Prostate gland (tissue), 2 donors: Measurements from ENCODE around the gene UST. TPM values are rescaled to one million over a fixed set of nuclear protein-coding genes. Genes with fewer than 3 reads are reported as not detected.

Experiments
- DNase-seq: peaks from one replicate; pipeline ENCODE4 v3.0.0-alpha.2; 2019; ENCODE audit warnings: low spot score
- H3K27ac ChIP-seq, 2 donors: fragments of 200-600 bp; sonication (generic); 2 replicates each; pipeline ENCODE4 v1.5.1; 2017 to 2019
- H3K27me3 ChIP-seq: fragments of 200-600 bp; sonication (generic); replicated peaks from 2 replicates; pipeline ENCODE4 v1.5.1; 2019; ENCODE audit not compliant: insufficient read depth
- H3K36me3 ChIP-seq, 2 donors: fragments of 200-600 bp; sonication (generic); 1 replicate in 1 of 2; 2 replicates in 1 of 2; pipeline versions ENCODE4 v1.5.1 to v1.8.1; 2017 to 2019
- H3K4me1 ChIP-seq: fragments of 200-600 bp; sonication (generic); replicated peaks from 2 replicates; pipeline ENCODE4 v1.5.1; 2019
- H3K4me3 ChIP-seq, 2 donors: fragments of 200-600 bp; sonication (generic); 2 replicates each; pipeline ENCODE4 v1.5.1; 2017 to 2019
- H3K9me3 ChIP-seq: fragments of 200-600 bp; sonication (generic); 2 replicates; pipeline ENCODE4 v1.5.1; 2017
- POLR2A ChIP-seq: fragments of 450-650 bp; IDR thresholded peaks from one replicate; pipeline ENCODE4 v1.6.1; 2016; ENCODE audit warnings: antibody characterized with exemption, mild to moderate bottlenecking
- POLR2AphosphoS5 ChIP-seq: sonication (generic); formaldehyde crosslinking; IDR thresholded peaks from one replicate; pipeline ENCODE4 v1.6.1; 2017; ENCODE audit warnings: antibody characterized with exemption
- WGBS: methylation state at CpG from one replicate; pipeline ENCODE4 v1.1.5; 2018; 5-methylcytosine and 5-hydroxymethylcytosine counted together
- intact Hi-C: fragments of 100-400 bp; cut with DNase I; formaldehyde crosslinking; loops from one replicate; pipeline ENCODE4 v1.14.2; 2022
- total RNA-seq, 2 donors: library from RNA; depleted of rRNA; stranded (reverse); fragments of >200 nt; gene quantifications; one replicate each; pipeline ENCODE4 v1.1.0, GENCODE V29; 2016
- TF ChIP-seq, protein P1 (sequence below), 4 experiments: fragments of 200-600 bp in 2 of 4; fragments of 450-650 bp in 2 of 4; sonication (generic) in 2 of 4; IDR thresholded peaks; 1 replicate in 3 of 4; 2 replicates in 1 of 4; pipeline ENCODE4 v1.5.1; 2016 to 2019; ENCODE audit warnings: antibody characterized with exemption in 4 of 4, mild to moderate bottlenecking in 2 of 4, moderate library complexity in 2 of 4

The UST gene
- total RNA-seq, 2 donors from 2014 or later = 6.6 to 12.9 TPM

DNA sequence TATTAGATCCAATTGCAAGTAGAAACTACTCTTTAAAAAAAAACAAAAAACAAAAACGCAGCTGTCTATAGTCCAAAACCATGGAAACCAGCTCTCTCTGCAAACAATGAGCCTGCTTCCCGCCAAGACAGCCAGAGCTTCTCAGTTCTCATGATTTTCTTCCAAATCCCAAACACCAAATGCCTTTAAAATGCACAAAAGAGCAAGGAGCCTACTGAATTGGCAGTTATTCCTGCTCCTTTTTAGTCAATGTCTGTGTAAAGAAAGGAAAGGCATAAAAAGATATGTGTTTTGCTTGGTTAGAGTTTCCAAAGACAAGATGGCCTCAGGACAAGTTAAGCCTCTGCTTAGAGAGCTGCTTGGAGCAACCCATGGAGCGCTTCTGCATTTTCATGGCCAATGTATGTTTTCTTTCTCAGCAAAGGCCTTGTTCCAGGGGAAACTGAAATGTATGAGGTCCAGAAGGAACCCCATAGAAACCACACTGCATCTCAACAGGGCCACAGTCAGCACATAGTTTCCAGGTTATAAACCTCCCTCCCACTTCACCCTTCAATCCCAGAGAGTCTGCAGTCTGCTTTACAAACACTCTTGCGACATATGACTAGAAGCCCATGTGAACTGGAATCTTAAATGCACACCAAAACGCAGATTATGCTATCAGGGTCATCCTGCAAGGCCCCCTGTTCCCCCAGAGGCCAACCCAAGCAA lies 361.4 kb downstream of the UST start:
- TF ChIP-seq, protein P1, sequence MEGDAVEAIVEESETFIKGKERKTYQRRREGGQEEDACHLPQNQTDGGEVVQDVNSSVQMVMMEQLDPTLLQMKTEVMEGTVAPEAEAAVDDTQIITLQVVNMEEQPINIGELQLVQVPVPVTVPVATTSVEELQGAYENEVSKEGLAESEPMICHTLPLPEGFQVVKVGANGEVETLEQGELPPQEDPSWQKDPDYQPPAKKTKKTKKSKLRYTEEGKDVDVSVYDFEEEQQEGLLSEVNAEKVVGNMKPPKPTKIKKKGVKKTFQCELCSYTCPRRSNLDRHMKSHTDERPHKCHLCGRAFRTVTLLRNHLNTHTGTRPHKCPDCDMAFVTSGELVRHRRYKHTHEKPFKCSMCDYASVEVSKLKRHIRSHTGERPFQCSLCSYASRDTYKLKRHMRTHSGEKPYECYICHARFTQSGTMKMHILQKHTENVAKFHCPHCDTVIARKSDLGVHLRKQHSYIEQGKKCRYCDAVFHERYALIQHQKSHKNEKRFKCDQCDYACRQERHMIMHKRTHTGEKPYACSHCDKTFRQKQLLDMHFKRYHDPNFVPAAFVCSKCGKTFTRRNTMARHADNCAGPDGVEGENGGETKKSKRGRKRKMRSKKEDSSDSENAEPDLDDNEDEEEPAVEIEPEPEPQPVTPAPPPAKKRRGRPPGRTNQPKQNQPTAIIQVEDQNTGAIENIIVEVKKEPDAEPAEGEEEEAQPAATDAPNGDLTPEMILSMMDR (IDR thresholded peaks at IDR 0.05) = no peak
- TF ChIP-seq POLR2AphosphoS5 (no peak), POLR2A (no peak)
- H3K9me3 ChIP-seq = no peaks in the 10 kb centered on the region
- intact Hi-C loops = no loop called here
- no peaks in the 10 kb centered on the region for H3K4me1 ChIP-seq
- WGBS = 63% methylated on average over 5 of the region's 5 CpGs
- DNase-seq = no peak
- H3K27me3 ChIP-seq = no peaks in the 10 kb centered on the region
- H3K36me3 ChIP-seq = no peaks in the 10 kb centered on the region
- H3K27ac ChIP-seq = no peak overlapping the region
- no peak overlapping the region for H3K4me3 ChIP-seq

DNA sequence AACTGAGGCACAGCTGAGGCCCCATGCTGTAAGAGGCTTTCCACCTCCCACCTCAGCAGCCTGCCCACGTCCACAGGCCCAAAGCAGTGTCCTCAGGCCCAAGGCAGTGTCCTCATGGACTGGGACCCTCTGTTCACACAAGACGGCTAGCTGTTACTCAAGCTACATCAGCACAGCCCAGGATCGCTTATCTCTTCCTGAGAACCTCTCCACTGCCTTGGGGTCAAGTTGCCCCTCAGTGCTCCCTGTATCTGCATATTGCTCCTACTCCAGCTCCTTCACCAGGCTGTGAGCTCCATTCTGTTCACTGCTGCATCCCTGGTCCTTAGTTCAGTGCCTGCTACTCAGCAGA lies 361.9 kb downstream of the UST start:
- no peak overlapping the region for H3K27ac ChIP-seq
- H3K4me3 ChIP-seq = no peak overlapping the region
- no peaks in the 10 kb centered on the region for H3K36me3 ChIP-seq
- intact Hi-C loops = no loop called here
- no peaks in the 10 kb centered on the region for H3K27me3 ChIP-seq
- WGBS = 98% methylated on average over 3 of the region's 3 CpGs
- no peaks in the 10 kb centered on the region for H3K9me3 ChIP-seq
- no peaks in the 10 kb centered on the region for H3K4me1 ChIP-seq
- DNase-seq = no peak
- TF ChIP-seq POLR2A = no peak
- TF ChIP-seq, protein P1 (IDR thresholded peaks at IDR 0.05) = no peak
- no peak for TF ChIP-seq POLR2AphosphoS5

DNA sequence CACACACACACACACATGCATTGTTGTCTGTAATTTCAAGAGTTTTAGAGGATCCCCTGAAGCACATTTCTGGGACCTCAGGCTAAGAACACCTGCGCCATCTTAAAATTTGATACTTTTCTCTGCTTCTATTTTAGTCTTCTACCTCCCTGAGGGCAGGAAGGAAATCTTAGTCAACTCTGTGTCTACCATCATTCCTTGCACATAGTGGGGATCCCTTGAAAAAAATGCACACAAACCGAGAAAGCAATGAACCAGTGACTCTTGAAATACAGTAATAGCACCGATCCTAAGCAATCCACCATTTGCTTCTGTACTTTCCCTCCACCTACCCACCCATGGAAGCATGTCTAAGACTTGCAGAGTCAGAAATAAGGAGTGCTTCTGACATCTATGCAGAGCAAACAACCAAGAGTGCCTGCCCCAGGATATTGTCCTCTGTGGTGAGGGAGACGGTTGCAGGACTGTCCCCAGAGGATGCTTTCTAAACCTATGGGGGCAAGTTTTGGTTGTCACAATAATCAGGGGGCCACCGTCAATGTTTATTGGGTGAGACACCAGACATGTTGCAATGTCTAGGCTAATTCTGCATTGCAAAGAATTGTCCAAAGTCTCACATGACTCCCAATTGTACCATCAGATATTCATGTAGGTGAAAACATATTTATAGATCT lies 362.7 kb downstream of the UST start:
- TF ChIP-seq POLR2A = no peak
- no peak for TF ChIP-seq POLR2AphosphoS5
- TF ChIP-seq, protein P1 (IDR thresholded peaks at IDR 0.05) = no peak
- H3K36me3 ChIP-seq = no peaks in the 10 kb centered on the region
- no peaks in the 10 kb centered on the region for H3K9me3 ChIP-seq
- no peaks in the 10 kb centered on the region for H3K4me1 ChIP-seq
- 97% methylated on average over 5 of the region's 5 CpGs for WGBS
- intact Hi-C loops = no loop called here
- no peak overlapping the region for H3K4me3 ChIP-seq
- H3K27ac ChIP-seq = no peak overlapping the region
- no peak for DNase-seq
- no peaks in the 10 kb centered on the region for H3K27me3 ChIP-seq

DNA sequence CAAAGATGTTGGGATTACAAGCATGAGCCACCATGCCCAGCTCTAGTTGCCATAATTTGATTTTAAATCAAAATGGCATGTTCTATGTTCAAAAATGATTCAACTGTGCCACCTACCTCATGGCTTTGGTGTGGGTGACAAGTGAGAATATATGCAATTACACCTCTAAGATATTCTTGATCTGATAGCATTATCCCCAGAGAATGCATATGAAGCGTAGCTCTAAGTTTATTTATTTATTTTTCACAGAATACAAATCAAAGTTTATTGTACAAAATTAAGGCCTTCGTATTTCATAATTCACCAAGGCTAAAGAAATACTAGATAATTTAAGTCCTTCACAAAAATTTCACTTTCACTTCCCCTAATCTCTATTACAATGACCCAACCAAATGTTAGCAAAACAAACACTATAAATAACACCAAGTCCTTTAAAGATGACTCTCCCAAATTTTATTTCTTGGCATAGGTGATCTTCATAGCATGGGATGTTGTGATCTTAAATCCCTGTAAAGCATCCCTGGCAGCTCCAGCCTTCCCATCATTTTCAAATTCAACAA lies 364.8 kb downstream of the UST start:
- Histone ChIP-seq H3K27me3 (no peaks in the 10 kb centered on the region), H3K9me3 (no peaks in the 10 kb centered on the region), H3K27ac (no peak overlapping the region), H3K4me3 (no peak overlapping the region), H3K36me3 (no peaks in the 10 kb centered on the region), H3K4me1 (no peaks in the 10 kb centered on the region)
- intact Hi-C loops = no loop called here
- TF ChIP-seq, protein P1 (IDR thresholded peaks at IDR 0.05) = no peak
- TF ChIP-seq POLR2AphosphoS5 (no peak), POLR2A (no peak)
- WGBS = 83% methylated on average over 2 of the region's 2 CpGs
- DNase-seq = no peak

DNA sequence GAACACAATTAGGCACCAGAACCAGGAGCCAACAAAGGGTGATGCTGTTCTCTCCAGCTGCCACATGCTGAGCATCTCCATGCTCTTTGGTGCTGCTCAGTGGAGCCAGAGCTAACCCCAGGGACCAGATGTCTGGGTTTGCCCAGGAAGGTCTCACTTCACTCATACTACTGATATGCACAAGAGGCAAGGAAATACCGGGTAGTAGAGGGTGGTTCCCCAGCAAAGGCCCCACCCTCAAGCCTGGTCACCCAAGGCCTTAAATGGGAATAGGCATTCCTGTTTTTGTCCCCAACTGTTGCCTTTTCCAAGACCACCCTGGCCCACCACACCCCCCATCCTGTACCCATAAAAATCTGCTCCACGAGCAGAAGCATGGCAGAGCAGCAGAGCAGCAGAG lies 366.1 kb downstream of the UST start:
- Histone ChIP-seq H3K4me3 (no peak overlapping the region), H3K27me3 (no peaks in the 10 kb centered on the region), H3K4me1 (no peaks in the 10 kb centered on the region), H3K36me3 (no peaks in the 10 kb centered on the region), H3K27ac (no peak overlapping the region), H3K9me3 (no peaks in the 10 kb centered on the region)
- intact Hi-C loops = no loop called here
- WGBS = 92% methylated on average over 2 of the region's 2 CpGs
- no peak for DNase-seq
- TF ChIP-seq, protein P1 (IDR thresholded peaks at IDR 0.05) = no peak
- TF ChIP-seq POLR2A (no peak), POLR2AphosphoS5 (no peak)
